Endothelial cell of umbilical vein (primary cell): ENCODE measurements around the gene CKAP5.

Source experiments
- CTCF ChIP-seq, 2 donors: IDR thresholded peaks; 1 replicate in 1 of 2; 2 replicates in 1 of 2; pipeline ENCODE4 v1.5.1; 2011; ENCODE audit warnings: low read length in 2 of 2, mild to moderate bottlenecking in 2 of 2, moderate library complexity in 2 of 2, control low read depth in 1 of 2, inconsistent platforms in 1 of 2, low read depth in 1 of 2; ENCODE audit not compliant: insufficient read depth in 1 of 2; ENCODE audit errors: extremely low read depth in 1 of 2
- POLR2A ChIP-seq: IDR thresholded peaks from 2 replicates; pipeline ENCODE4 v1.6.1; 2012; ENCODE audit warnings: low read depth, mild to moderate bottlenecking, control low read depth, low read length

GRCh38 chr11:46722566-46723358 lies 123.3 kb downstream of the CKAP5 start:
- TF ChIP-seq POLR2A (no peak), CTCF (IDR thresholded peaks at IDR 0.05; ENCODE audit: extremely low read depth in 1 of 2, insufficient read depth in 1 of 2, low read depth in 1 of 2, low read length in 2 of 2) (no peak)
